GM10847 (cell line): ENCODE data around the gene FAM131B.

ENCODE experiments used
- POLR2A ChIP-seq: IDR thresholded peaks from 2 replicates; pipeline ENCODE4 v1.6.1; 2011; ENCODE audit not compliant: insufficient read length; ENCODE audit errors: extremely low read depth

The FAM131B gene

DNA sequence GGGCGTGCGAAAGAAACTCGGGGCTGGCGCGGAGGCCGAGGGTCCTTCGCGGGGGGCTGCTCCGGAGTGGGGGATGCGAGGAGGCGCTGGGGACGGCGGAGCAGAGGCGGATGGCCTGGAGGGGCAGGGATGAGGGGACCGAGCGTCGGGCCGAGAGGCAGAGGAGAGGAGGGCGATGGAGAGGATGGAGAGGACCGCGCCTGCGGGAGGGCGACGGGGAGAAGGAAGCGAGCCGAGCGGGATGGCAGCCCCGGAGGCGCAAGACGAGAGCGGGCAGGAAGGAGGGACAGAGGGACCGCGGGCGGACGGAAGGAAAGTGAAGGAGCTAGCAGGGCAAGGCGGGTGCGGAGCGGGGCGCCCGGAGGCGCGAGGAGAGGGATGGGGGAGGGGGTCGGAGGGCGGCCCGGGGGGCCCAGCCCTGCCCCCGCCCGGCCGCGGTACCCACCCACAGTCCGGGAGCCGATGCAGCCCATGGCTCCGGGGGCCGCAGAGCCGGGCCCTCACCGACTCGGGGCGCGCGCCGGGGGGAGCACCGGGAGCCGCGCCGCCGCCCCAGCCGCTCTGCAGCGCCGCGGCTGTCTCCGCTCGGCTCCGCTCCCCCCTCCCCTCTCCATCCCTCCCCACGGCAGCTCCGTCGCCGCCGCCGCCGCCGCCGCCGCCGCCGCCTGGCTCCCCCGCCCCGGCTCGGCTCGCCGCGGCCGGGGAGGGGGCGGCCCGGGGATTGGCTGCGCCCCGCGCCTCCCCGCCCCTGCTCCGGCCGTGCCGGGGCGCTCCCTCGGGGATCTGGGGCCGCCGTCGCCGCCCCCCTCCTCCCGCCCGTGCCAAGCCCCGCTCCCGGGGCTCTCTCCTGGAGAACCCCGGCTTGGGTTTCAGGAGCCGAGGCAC is at the start of gene FAM131B:
Gene FAM131B (minus strand): TSS at position 583 of the 885 bp plus-strand sequence. CDS start 110 bp downstream, at position 473.
- no peak for TF ChIP-seq POLR2A

- no peak for TF ChIP-seq POLR2A
Observed at GRCh38 chr7:143411976-143412708, 49.6 kb upstream of the FAM131B start.

- TF ChIP-seq POLR2A = no peak
Observed at GRCh38 chr7:143410521-143411004, 48.0 kb upstream of the FAM131B start.

- TF ChIP-seq POLR2A = no peak
Observed at GRCh38 chr7:143408686-143409561, 46.4 kb upstream of the FAM131B start, which contains the start of gene EPHA1. TSS of gene EPHA1 (minus strand) at chr7:143408856. CDS start at chr7:143408805, 51 bp downstream.

GRCh38 chr7:143408252-143408685 is 45.8 kb upstream of the FAM131B start:
- no peak for TF ChIP-seq POLR2A

GRCh38 chr7:143407287-143408251 is 45.1 kb upstream of the FAM131B start:
- no peak for TF ChIP-seq POLR2A

DNA sequence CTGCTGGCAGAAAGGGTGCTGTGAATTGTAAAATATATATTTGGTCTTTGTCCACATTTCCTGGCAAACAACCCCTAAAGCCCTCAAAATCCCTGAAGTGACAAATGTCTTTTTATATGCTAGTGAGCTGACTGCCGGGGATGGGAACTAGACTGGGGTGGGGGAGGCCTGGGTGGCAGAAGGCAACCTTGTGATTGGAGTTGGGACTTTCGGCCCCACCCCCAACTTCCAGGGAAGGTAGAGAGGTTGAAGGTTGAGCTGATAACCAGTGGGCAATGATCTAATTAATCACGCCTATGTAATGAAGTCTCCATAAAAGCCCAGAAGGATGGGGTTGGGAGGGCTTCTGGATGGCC is 43.5 kb upstream of the FAM131B start:
- no peak for TF ChIP-seq POLR2A

GRCh38 chr7:143405173-143406001 is 42.9 kb upstream of the FAM131B start:
- TF ChIP-seq POLR2A = no peak

- TF ChIP-seq POLR2A = no peak
Observed at GRCh38 chr7:143401265-143401664, 38.8 kb upstream of the FAM131B start.

GRCh38 chr7:143399642-143400041 is 37.1 kb upstream of the FAM131B start:
- no peak for TF ChIP-seq POLR2A

DNA sequence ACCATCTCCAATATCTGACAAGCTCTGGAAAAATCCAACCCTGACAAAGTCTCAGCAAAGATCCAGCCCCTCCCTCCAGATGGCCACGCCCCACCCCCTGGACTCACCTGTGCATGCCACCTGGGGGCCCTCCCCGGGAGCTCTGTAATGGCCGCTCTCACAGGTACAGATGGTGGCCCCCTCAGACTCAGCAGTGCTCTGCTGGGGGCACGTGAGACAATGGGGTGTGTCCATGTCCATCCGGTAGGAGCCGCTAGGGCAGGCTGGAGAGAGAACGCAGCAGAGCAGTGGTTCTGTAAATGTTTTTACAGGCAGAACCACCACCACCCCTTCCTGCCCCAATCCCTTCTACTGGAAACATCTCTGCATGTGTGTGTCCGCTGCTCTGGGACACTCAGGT is 36.6 kb upstream of the FAM131B start:
- TF ChIP-seq POLR2A = no peak

DNA sequence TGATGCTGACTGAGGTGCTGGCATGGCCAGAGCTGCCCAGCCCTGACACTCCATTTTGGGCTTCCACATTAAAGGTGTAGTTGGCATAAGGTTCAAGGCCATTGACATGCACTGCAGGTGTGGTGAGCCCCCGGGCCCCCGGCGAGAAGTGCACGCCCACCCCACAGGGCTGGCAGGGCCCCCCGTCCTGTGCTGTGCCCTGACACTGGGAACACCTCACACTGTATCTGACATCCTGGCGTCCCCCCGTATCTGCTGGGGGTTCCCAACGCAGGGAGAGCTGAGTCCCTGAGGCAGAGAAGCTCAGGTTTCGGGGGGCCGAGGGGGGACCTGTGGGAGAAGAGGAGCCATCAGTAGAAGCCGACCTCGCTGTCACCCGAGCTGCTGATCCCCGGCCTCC is 36.1 kb upstream of the FAM131B start:
- no peak for TF ChIP-seq POLR2A
